ES-I3 (cell line): ENCODE data around the gene TAF1C.

Source experiments
- H3K36me3 ChIP-seq: 2 replicates; pipeline ENCODE4 v1.6.1; 2013; ENCODE audit warnings: mild to moderate bottlenecking, low read length, control low read depth, moderate library complexity; ENCODE audit not compliant: insufficient read depth
- H3K4me1 ChIP-seq: 2 replicates; pipeline ENCODE4 v1.6.1; 2013; ENCODE audit warnings: mild to moderate bottlenecking, control low read depth, low read length; ENCODE audit not compliant: insufficient read depth
- H3K9ac ChIP-seq: 2 replicates; pipeline ENCODE4 v1.6.1; 2013; ENCODE audit warnings: low read depth, mild to moderate bottlenecking, low read length, moderate library complexity
- H3K9me3 ChIP-seq: 2 replicates; pipeline ENCODE4 v1.6.1; 2013; ENCODE audit warnings: mild to moderate bottlenecking, low read length, moderate library complexity; ENCODE audit not compliant: control insufficient read depth, insufficient read depth

The TAF1C gene

GRCh38 chr16:84169765-84170310 lies 17.0 kb downstream of the TAF1C start:
- H3K36me3 ChIP-seq: no peaks in the 10 kb centered on the region
- no peaks in the 10 kb centered on the region; the same call in 1 of the 2 replicates for H3K4me1 ChIP-seq
- H3K9me3 ChIP-seq: no peaks in the 10 kb centered on the region
- no peak overlapping the region for H3K9ac ChIP-seq

- Histone ChIP-seq H3K36me3 (no peaks in the 10 kb centered on the region), H3K9ac (no peak overlapping the region), H3K9me3 (no peaks in the 10 kb centered on the region), H3K4me1 (no peaks in the 10 kb centered on the region; the same call in 1 of the 2 replicates)
Measured at GRCh38 chr16:84166796-84167695, 19.8 kb downstream of the TAF1C start.

- H3K36me3 ChIP-seq: no peaks in the 10 kb centered on the region
- no peaks in the 10 kb centered on the region for H3K9me3 ChIP-seq
- H3K9ac ChIP-seq: no peak overlapping the region
- no peaks in the 10 kb centered on the region; the same call in 1 of the 2 replicates for H3K4me1 ChIP-seq
Measured at GRCh38 chr16:84165746-84166145, 21.1 kb downstream of the TAF1C start.

- Histone ChIP-seq H3K9me3 (no peaks in the 10 kb centered on the region), H3K36me3 (no peaks in the 10 kb centered on the region), H3K4me1 (no peaks in the 10 kb centered on the region), H3K9ac (no peak overlapping the region)
Measured at GRCh38 chr16:84161801-84162200, 25.1 kb downstream of the TAF1C start.

- Histone ChIP-seq H3K36me3 (no peaks in the 10 kb centered on the region), H3K9ac (no peak overlapping the region), H3K9me3 (no peaks in the 10 kb centered on the region)
Measured at GRCh38 chr16:84161037-84161436, 25.8 kb downstream of the TAF1C start.

GRCh38 chr16:84159800-84160199 lies 27.1 kb downstream of the TAF1C start:
- Histone ChIP-seq H3K36me3 (no peaks in the 10 kb centered on the region), H3K4me1 (no peaks in the 10 kb centered on the region), H3K9ac (no peak overlapping the region), H3K9me3 (no peaks in the 10 kb centered on the region)

More at GRCh38 chr16:84161037-84161436, 25.8 kb downstream of the TAF1C start:
- H3K4me1 ChIP-seq: no peaks in the 10 kb centered on the region

GRCh38 chr16:84159007-84159406 lies 27.9 kb downstream of the TAF1C start:
- H3K4me1 ChIP-seq: no peaks in the 10 kb centered on the region; the same call in 1 of the 2 replicates
- no peaks in the 10 kb centered on the region for H3K36me3 ChIP-seq
- H3K9me3 ChIP-seq: no peaks in the 10 kb centered on the region
- H3K9ac ChIP-seq: no peak overlapping the region

GRCh38 chr16:84156342-84156784 lies 30.5 kb downstream of the TAF1C start:
- no peaks in the 10 kb centered on the region for H3K9me3 ChIP-seq
- H3K9ac ChIP-seq: no peak overlapping the region
- no peaks in the 10 kb centered on the region; the same call in 1 of the 2 replicates for H3K4me1 ChIP-seq
- no peaks in the 10 kb centered on the region for H3K36me3 ChIP-seq

GRCh38 chr16:84155771-84156170 lies 31.1 kb downstream of the TAF1C start:
- Histone ChIP-seq H3K4me1 (no peaks in the 10 kb centered on the region; the same call in 1 of the 2 replicates), H3K36me3 (no peaks in the 10 kb centered on the region), H3K9ac (no peak overlapping the region), H3K9me3 (no peaks in the 10 kb centered on the region)

GRCh38 chr16:84155226-84155625 lies 31.6 kb downstream of the TAF1C start:
- no peaks in the 10 kb centered on the region; the same call in 1 of the 2 replicates for H3K4me1 ChIP-seq
- no peaks in the 10 kb centered on the region for H3K9me3 ChIP-seq
- H3K9ac ChIP-seq: no peak overlapping the region
- H3K36me3 ChIP-seq: no peaks in the 10 kb centered on the region

GRCh38 chr16:84153660-84154214 lies 33.1 kb downstream of the TAF1C start:
- H3K36me3 ChIP-seq: no peaks in the 10 kb centered on the region
- no peaks in the 10 kb centered on the region; the same call in 1 of the 2 replicates for H3K4me1 ChIP-seq
- no peaks in the 10 kb centered on the region for H3K9me3 ChIP-seq
- H3K9ac ChIP-seq: no peak overlapping the region

- H3K9ac ChIP-seq: no peak overlapping the region
- no peaks in the 10 kb centered on the region for H3K9me3 ChIP-seq
- H3K4me1 ChIP-seq: no peaks in the 10 kb centered on the region; the same call in 1 of the 2 replicates
- H3K36me3 ChIP-seq: no peaks in the 10 kb centered on the region
Measured at GRCh38 chr16:84150926-84151325, 35.9 kb downstream of the TAF1C start.

GRCh38 chr16:84144859-84145639 lies 41.8 kb downstream of the TAF1C start, which contains the start of the genes DNAAF1 and HSDL1:
Gene DNAAF1, plus strand, starts transcription at chr16:84145308. Its CDS starts 133 bp downstream, at chr16:84145441.
Gene HSDL1, minus strand, starts transcription at chr16:84145177. Its CDS starts 13,856 bp downstream, at chr16:84131321.
- Histone ChIP-seq H3K36me3 (no peaks in the 10 kb centered on the region), H3K9me3 (no peaks in the 10 kb centered on the region), H3K4me1 (peaks cover 4% of the 10 kb centered on the region; the same call in 1 of the 2 replicates), H3K9ac (peak within 1 kb of the TSS; percentile 94)
